ENCODE results near the gene LDLRAD4.

GRCh38 chr18:13392029-13392750 lies 173.6 kb downstream of the LDLRAD4 start:
- TF ChIP-seq EP300 (IDR thresholded peaks at IDR 0.05) (no peak), POLR2A (IDR thresholded peaks at IDR 0.05) (no peak), CTCF (IDR thresholded peaks at IDR 0.05) (no peak), POLR2AphosphoS5 (IDR thresholded peaks at IDR 0.05) (no peak)

Data from upper lobe of left lung (tissue), 4 donors.